ENCODE results near the gene NAA80. TPM values are rescaled to one million over a fixed set of nuclear protein-coding genes. Genes with fewer than 3 reads are reported as not detected.
"Not testable (repeated sequence)": the region's sequence is repeated elsewhere in the genome, so short reads cannot be mapped to it uniquely, and the experiment has no call there.

NAA80 gene
- total RNA-seq, 2 experiments from 2014 or later = 34.3 to 37.7 TPM

DNA sequence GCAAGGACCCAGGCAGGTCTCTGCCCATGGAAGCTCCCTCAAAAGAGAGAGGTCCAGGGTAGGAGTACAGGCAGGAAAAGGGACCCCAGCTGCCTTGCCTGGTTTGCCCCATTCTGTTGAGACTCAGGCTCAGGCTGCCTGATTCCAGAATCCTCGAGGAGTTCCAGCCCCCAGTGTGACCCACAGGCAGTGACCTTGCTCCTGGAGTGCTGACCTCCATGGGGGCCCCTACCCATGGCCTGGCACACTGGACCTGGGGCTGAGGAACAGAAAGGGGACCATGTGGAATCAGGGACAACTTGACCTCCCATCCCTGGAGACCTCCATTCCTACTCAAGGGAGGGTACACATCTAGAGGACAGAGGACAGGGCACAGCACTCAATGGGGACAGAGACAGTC is 33.6 kb downstream of the NAA80 start:
- Mint-ChIP-seq H3K27ac (no peak overlapping the region), H3K4me1 (no peaks in the 10 kb centered on the region), H3K9me3 (no peaks in the 10 kb centered on the region), H3K4me3 (no peak overlapping the region), H3K27me3 (peaks cover 11% of the 10 kb centered on the region), H3K36me3 (no peaks in the 10 kb centered on the region)
- DNase-seq = no peak
- POLR2A ChIA-PET = interaction anchor here (1.7 kb wide), 1 partner anchor 11 kb away, joined by 4 read pairs; no protein-coding TSS in a partner anchor
- no peak for ATAC-seq (ENCODE audit: low read depth)

DNA sequence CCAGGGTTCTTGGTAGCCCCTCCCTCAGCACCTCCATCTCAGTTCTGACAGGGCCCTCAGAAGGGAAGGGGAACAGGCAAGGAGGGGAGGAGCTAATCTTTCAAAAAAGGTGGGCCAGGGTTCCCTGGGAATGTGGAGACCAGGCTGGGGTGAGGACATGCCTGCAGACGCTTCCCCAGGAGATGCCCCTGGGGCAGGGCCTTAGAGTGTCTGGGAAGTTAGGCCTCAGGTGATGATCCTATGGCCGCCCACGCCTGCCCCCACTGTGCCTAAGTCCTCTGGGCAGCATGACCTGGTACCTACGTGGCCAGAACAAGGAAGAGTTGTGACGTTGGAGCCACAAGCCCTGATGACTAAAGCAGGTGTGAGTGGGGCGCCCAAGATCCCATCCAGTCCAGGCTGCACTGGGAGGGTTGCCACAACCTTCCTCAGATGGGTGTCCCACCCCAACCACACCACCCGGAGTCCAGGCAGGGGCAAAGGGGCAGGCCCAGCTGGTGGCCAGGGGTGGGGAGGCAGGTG is 34.2 kb downstream of the NAA80 start:
- Mint-ChIP-seq H3K27ac (no peak overlapping the region), H3K27me3 (peaks cover 11% of the 10 kb centered on the region), H3K9me3 (no peaks in the 10 kb centered on the region), H3K4me3 (no peak overlapping the region), H3K36me3 (no peaks in the 10 kb centered on the region), H3K4me1 (no peaks in the 10 kb centered on the region)
- DNase-seq (no peak), ATAC-seq (ENCODE audit: low read depth) (no peak)
- POLR2A ChIA-PET = no interaction called here

DNA sequence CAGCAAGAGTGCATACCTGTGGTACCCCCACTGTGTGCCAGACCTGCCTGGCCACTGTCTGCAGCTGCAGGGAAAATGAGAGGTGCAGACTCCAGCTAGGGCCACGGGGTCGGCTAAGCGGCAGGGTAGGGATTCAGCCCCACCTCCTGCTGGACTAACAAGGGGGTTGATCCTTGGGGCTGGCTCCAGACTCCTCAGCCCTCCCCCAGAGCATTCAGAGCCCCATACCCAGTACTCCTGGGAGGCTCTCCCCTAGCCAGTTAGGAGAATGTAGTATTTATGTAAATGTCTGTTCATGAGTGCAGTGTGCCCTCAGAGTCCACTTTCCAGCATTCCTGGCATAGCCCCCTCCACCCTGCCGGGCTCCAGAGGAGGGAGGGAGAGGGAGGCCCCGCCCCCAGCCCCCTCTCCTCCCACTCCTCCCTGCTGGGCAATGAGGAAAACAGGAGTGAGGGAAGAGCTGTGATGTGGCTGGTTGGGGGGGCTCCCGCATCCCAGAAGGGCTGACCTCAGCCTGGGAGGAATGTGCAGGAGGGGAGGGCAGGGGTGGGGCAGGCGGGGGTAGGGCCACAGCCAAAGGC is 34.7 kb downstream of the NAA80 start:
- peaks cover 11% of the 10 kb centered on the region for H3K27me3 Mint-ChIP-seq

DNA sequence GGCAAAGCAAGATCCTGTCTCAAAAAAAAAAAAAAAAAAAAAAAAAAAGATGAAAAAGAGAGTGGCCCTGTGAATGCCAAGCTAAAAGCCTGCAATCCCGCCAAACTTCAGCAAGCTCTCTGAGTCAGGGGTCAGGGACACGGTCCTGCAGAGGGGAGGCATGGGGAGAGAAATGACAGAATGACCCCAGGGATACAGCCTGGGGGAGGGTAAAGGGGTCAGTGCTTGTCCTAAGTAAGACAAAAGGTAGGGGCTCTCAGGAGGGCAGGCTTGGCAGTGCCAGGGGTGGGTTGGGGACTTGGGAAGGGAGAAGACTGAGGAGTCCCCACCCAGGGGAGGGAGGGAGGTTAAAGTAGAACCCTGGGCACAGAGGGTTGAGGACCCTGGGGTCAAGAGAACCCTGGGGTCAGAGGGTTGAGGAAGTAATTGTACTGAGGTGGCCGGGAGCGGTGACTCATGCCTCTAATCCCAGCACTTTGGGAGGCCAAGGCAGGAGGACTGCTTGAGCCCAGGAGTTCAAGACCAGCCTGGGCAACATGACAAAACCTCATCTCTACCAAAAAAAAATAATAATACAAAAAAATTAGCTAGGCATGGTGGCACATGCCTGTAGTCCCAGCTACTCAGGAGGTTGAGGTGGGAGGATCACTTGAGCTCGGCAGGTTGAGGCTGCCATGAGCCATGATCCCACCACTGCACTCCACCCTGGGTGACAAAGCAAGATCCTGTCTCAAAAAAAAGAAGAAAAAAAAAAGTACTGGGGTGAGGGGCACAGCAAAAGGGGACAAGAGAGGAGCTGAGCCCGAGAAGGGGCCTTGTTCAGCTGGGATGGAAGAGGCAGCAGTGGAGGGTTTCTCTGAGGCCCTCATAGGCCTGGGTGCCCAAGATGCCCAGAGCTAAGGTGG is 35.5 kb downstream of the NAA80 start:
- Mint-ChIP-seq H3K9me3 (no peaks in the 10 kb centered on the region), H3K27ac (no peak overlapping the region), H3K4me1 (peaks cover 4% of the 10 kb centered on the region), H3K4me3 (no peak overlapping the region), H3K27me3 (peaks cover 11% of the 10 kb centered on the region), H3K36me3 (peaks cover 3% of the 10 kb centered on the region)
- POLR2A ChIA-PET = interaction anchor here (0.6 to 0.8 kb wide), 3 partner anchors 12 to 94 kb away, joined by 4 to 10 read pairs (median 6); no protein-coding TSS in a partner anchor
- ATAC-seq (ENCODE audit: low read depth) = no peak
- DNase-seq = no peak

More for the DNA sequence above, 34.7 kb downstream of the NAA80 start:
- Mint-ChIP-seq H3K4me3 (no peak overlapping the region), H3K36me3 (no peaks in the 10 kb centered on the region), H3K27ac (no peak overlapping the region), H3K9me3 (no peaks in the 10 kb centered on the region), H3K4me1 (peaks cover 4% of the 10 kb centered on the region)
- no peak for DNase-seq
- ATAC-seq (ENCODE audit: low read depth) = no peak
- POLR2A ChIA-PET = no interaction called here

DNA sequence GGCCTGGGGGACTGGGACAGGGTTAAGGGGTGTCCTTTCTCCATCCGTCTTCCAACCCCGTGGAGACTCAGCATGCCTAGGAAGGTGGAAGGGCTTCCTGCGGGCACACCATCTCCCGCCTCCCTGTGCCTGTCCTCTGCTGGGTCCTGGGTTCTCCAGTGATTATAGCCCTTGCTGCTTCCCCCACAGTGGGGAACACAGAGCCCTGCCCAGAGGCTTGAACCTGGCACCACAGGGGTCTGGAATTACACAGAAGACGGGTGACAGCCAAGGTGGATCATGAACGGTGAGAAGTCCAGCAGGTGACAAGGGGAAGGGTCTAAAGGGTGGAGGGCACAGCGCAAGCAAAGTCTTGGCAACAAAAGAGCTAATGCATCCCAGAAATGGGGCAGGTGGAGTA is 36.4 kb downstream of the NAA80 start:
- ATAC-seq (ENCODE audit: low read depth) (no peak), DNase-seq (no peak)
- POLR2A ChIA-PET = interaction anchor here (0.7 to 0.8 kb wide), 2 partner anchors 16 to 35 kb away, joined by 3 to 6 read pairs; no protein-coding TSS in a partner anchor
- Mint-ChIP-seq H3K4me3 (no peak overlapping the region), H3K36me3 (peaks cover 5% of the 10 kb centered on the region), H3K27me3 (peaks cover 6% of the 10 kb centered on the region), H3K27ac (no peak overlapping the region), H3K9me3 (no peaks in the 10 kb centered on the region), H3K4me1 (peaks cover 4% of the 10 kb centered on the region)

DNA sequence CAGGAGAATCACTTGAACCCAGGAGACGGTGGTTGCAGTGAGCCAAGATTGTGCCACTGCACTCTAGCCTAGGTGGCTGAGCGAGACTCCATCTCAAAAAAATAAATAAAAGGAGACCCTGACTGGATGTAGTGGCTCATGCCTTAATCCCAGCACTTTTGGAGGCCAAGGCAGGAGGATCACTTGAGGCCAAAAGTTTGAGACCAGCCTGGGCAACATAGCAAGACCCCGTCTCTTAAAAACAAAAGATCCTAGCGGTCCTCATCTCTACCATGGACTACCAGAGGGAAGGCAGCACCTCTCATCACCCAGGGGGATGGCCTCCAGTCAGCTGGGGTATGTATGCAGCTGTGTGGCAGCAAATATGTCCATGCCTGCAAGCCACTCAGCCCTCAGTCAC is 37.0 kb downstream of the NAA80 start:
- H3K4me3 Mint-ChIP-seq; DNase-seq; H3K27me3 Mint-ChIP-seq; ATAC-seq (ENCODE audit: low read depth); H3K27ac Mint-ChIP-seq; H3K4me1 Mint-ChIP-seq; POLR2A ChIA-PET; H3K9me3 Mint-ChIP-seq: not testable (repeated sequence)
- peaks cover 10% of the 10 kb centered on the region for H3K36me3 Mint-ChIP-seq

DNA sequence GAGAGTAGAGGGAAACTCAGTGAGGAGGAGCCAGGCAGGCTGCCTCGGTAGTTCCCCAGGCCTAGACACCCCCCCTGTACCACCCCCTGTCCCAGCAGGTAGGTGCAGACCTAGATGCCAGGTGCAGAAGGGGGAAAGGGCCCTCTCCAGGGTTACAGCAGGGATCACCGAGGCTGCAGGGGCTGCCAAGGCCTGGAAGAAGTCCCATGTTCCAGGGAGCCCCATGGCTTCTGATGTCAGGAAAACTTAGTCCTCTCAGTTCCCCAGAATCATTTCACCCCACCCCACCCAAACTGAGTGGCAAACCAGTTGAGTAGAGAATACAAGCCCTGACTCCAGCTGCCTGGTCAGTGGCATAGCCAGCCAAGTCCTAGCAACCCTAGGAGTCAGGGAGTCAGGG is 37.7 kb downstream of the NAA80 start:
- ATAC-seq (ENCODE audit: low read depth) = no peak
- Mint-ChIP-seq H3K9me3 (no peaks in the 10 kb centered on the region), H3K4me3 (no peak overlapping the region), H3K27me3 (no peaks in the 10 kb centered on the region), H3K27ac (no peak overlapping the region), H3K4me1 (peaks cover 5% of the 10 kb centered on the region), H3K36me3 (peaks cover 17% of the 10 kb centered on the region)
- DNase-seq = no peak
- POLR2A ChIA-PET = interaction anchor here (2.0 kb wide), 1 partner anchor 38 kb away, joined by 5 read pairs; the partner anchor contains the start of genes HYAL3 and NAA80

DNA sequence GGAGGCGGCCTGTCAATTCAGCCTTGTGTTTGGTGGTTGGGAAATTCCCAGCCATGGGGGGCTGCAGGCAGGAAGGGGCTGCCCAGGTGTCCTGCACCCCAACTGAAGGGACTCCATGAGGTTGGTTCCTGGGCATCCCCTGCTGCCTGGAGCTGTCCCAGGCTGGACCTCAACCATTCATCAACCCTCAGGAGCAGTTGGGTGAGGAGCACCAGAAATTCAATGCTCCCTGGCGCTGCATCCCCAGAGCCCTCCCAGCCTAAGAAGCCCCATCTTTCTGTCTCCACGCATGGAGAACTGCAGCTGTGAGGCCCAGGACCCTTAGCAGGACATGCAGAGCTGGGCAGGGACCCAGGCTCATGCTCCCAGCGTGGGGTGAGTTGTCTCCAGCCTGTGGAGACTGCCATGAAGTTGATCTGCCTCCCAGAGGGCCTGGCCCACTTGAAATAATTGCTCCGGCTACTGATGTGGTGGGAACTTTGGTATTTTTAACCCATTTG is 38.2 kb downstream of the NAA80 start:
- Mint-ChIP-seq H3K27me3 (no peaks in the 10 kb centered on the region), H3K9me3 (no peaks in the 10 kb centered on the region), H3K36me3 (peaks cover 18% of the 10 kb centered on the region), H3K4me1 (peaks cover 5% of the 10 kb centered on the region), H3K27ac (no peak overlapping the region), H3K4me3 (no peak overlapping the region)
- DNase-seq (no peak), ATAC-seq (ENCODE audit: low read depth) (no peak)
- POLR2A ChIA-PET = interaction anchor here (0.9 to 2.0 kb wide), 2 partner anchors 38 to 76 kb away, joined by 3 to 5 read pairs; partner anchors contain the start of genes HYAL3 and NAA80

DNA sequence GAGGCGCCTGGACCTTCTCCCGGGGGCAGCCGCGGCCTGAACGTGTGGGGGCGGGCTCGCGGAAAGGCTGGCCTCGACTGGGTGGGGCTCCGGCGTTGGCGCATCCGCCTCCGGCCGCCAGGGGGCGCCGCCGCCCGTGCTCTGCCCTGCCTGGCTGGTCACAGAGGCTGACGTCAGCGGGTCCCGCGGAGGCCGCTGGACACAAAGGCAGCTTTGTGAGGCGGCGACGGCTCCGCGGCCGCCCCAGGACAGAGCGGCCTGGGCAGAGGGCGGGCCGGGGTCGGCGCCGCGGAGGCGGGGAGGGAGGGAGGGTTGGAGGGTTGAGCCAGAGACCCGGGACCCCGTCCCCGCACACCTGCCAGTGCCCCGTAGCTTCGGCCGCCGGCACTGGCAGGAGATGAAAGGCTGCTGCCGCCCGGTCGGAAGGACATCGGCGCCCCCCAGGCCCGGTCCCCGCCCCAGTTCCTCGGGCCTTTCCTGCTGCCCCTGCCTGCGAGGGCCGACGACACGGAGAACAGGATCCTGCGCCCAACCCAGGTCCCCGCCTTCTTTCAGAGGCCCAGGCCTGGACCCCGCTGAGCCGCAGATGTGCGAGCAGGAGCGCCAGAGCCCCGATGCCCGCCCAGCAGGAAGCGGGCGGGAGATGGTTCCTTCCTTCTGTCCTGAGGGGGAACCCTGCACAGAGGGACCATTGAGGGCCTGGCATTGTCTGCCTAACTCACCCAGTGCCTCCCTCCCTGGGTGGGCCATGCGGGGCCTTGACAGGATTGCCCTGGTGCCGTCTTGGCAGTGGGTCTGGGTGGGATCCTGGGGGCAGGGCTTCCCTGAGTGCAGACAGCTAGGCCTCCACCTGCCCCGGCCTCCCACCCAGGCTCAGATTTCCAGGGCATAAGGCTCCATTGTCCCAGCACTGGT is 38.9 kb downstream of the NAA80 start:
- DNase-seq (peak; percentile 93), ATAC-seq (ENCODE audit: low read depth) (peak; percentile 94)
- Mint-ChIP-seq H3K36me3 (peaks cover 18% of the 10 kb centered on the region), H3K9me3 (no peaks in the 10 kb centered on the region), H3K27me3 (no peaks in the 10 kb centered on the region), H3K4me1 (peaks cover 5% of the 10 kb centered on the region), H3K4me3 (peak overlapping the region; percentile 72), H3K27ac (peak overlapping the region; percentile 90)
- POLR2A ChIA-PET = interaction anchor here (0.7 to 2.8 kb wide), 10 partner anchors 14 to 77 kb away, joined by 3 to 14 read pairs (median 3); partner anchors contain the start of genes GNAI2, HYAL3, NAA80 and TUSC2

DNA sequence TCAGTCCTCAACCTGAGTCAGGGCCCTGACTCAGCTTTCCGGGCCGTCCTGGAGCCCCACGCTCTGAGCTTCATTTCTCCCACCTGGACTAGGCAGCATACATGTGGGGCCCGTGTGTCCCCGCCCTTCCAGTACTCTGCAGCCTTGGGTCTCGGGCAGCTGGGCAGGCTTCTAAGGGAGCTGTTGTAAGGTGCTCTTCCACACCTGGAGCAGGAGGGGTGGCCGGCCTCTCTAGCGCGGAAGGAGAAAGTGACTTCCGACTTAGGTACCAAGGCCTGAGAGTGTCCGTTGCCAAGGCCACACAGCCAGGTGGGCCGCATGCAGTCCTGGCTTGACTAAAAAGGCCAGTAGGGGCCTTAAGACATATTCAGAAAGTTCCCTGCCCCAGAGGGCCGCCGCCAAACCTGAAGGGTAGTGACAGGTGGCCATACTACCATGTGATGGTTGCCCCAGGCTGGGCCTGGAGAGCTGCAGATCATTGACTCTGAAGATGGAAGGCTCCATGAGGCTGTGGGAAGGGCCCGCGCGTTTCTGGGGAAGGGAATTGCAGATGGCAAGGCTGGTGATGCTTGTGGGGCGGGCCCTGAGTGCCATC is 39.7 kb downstream of the NAA80 start:
- Mint-ChIP-seq H3K4me3 (peak overlapping the region; percentile 72), H3K27me3 (no peaks in the 10 kb centered on the region), H3K4me1 (peaks cover 7% of the 10 kb centered on the region), H3K9me3 (no peaks in the 10 kb centered on the region), H3K27ac (peak overlapping the region; percentile 90), H3K36me3 (peaks cover 18% of the 10 kb centered on the region)
- ATAC-seq (ENCODE audit: low read depth) (peak; percentile 30), DNase-seq (no peak)
- POLR2A ChIA-PET = interaction anchor here (0.7 to 2.8 kb wide), 11 partner anchors 10 to 69 kb away, joined by 3 to 14 read pairs (median 3); partner anchors contain the start of genes GNAI2, HYAL3, NAA80 and TUSC2

DNA sequence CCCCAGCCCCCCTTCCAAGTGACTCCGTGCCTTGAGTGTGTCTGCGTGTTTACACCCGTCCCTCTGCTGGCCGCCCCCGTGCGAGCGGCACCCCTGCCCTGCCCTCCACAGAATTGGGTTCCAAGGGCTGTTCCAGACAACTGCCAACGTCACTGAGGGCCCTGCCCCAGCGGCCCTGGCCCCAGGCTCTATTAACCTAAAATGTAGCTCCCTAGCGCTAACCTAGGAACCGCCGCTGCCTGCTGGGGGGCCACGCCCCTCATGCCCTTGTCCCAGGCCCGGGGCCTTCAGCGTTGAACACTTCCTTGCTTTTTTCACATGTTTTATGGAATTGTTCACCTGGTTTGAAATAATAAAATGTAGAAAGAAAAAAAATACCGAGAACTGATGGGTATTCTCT is 40.2 kb downstream of the NAA80 start:
- Mint-ChIP-seq H3K36me3 (peaks cover 18% of the 10 kb centered on the region), H3K27ac (no peak overlapping the region), H3K4me1 (peaks cover 9% of the 10 kb centered on the region)

More for the DNA sequence above, 40.2 kb downstream of the NAA80 start:
- DNase-seq (no peak), ATAC-seq (ENCODE audit: low read depth) (no peak)
- Mint-ChIP-seq H3K4me3 (no peak overlapping the region), H3K27me3 (no peaks in the 10 kb centered on the region), H3K9me3 (no peaks in the 10 kb centered on the region)
- POLR2A ChIA-PET = interaction anchor here (1.0 to 2.8 kb wide), 6 partner anchors 9 to 39 kb away, joined by 3 to 14 read pairs (median 5); partner anchors contain the start of gene GNAI2
